HL-60 (cell line): Measurements from ENCODE around the gene DEFB124.

Source experiments
- DNase-seq, 2 experiments: peaks; one replicate each; pipeline ENCODE4 v3.0.0-alpha.2; 2010 to 2020; ENCODE audit warnings: low read depth in 1 of 2, low spot score in 1 of 2
- H3K27ac ChIP-seq: fragments of 250-450 bp; sonication (Bioruptor Pico); replicated peaks from 2 replicates; pipeline ENCODE4 v1.5.1; 2020; ENCODE audit warnings: mild to moderate bottlenecking, moderate library complexity
- H3K27me3 ChIP-seq: fragments of 250-450 bp; sonication (Bioruptor Pico); 2 replicates; pipeline ENCODE4 v1.5.1; 2021; ENCODE audit warnings: mild to moderate bottlenecking, moderate library complexity; ENCODE audit not compliant: insufficient read depth, poor library complexity, severe bottlenecking
- H3K4me3 ChIP-seq: replicated peaks from 2 replicates; pipeline ENCODE4 v1.5.1; 2011; ENCODE audit warnings: mild to moderate bottlenecking, control low read depth, low read length; ENCODE audit not compliant: insufficient read depth
- GABPA ChIP-seq: IDR thresholded peaks from 2 replicates; pipeline ENCODE4 v1.6.1; 2012; ENCODE audit warnings: low read depth
- POLR2AphosphoS5 ChIP-seq: IDR thresholded peaks from 2 replicates; pipeline ENCODE4 v1.6.1; 2012; ENCODE audit warnings: low read depth
- REST ChIP-seq: IDR thresholded peaks from 2 replicates; pipeline ENCODE4 v1.6.1; 2012; ENCODE audit warnings: low read depth; ENCODE audit not compliant: insufficient replicate concordance
- SPI1 ChIP-seq: IDR thresholded peaks from 2 replicates; pipeline ENCODE4 v1.6.1; 2012; ENCODE audit warnings: low read depth, mild to moderate bottlenecking, borderline replicate concordance
- TF ChIP-seq, protein P1 (sequence below): IDR thresholded peaks from one replicate; pipeline ENCODE4 v1.5.1; 2011; ENCODE audit warnings: low read length, control low read depth, inconsistent platforms; ENCODE audit not compliant: insufficient read depth

DEFB124 gene

GRCh38 chr20:31496761-31497295 is 21.9 kb upstream of the DEFB124 start:
- Histone ChIP-seq H3K27me3 (peaks cover 4% of the 10 kb centered on the region), H3K27ac (no peak overlapping the region), H3K4me3 (no peak overlapping the region)
- TF ChIP-seq REST: no peak
- TF ChIP-seq POLR2AphosphoS5: no peak
- TF ChIP-seq, protein P1, sequence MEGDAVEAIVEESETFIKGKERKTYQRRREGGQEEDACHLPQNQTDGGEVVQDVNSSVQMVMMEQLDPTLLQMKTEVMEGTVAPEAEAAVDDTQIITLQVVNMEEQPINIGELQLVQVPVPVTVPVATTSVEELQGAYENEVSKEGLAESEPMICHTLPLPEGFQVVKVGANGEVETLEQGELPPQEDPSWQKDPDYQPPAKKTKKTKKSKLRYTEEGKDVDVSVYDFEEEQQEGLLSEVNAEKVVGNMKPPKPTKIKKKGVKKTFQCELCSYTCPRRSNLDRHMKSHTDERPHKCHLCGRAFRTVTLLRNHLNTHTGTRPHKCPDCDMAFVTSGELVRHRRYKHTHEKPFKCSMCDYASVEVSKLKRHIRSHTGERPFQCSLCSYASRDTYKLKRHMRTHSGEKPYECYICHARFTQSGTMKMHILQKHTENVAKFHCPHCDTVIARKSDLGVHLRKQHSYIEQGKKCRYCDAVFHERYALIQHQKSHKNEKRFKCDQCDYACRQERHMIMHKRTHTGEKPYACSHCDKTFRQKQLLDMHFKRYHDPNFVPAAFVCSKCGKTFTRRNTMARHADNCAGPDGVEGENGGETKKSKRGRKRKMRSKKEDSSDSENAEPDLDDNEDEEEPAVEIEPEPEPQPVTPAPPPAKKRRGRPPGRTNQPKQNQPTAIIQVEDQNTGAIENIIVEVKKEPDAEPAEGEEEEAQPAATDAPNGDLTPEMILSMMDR: no peak
- TF ChIP-seq SPI1: no peak
- TF ChIP-seq GABPA: no peak
- no peak for DNase-seq

- peak in 1 of 2 experiments; percentile 16 for DNase-seq
- Histone ChIP-seq H3K27ac (no peak overlapping the region), H3K4me3 (no peak overlapping the region), H3K27me3 (peaks cover 4% of the 10 kb centered on the region)
- TF ChIP-seq GABPA (no peak), REST (no peak)
Measured at GRCh38 chr20:31494131-31494530, 19.2 kb upstream of the DEFB124 start.

DNA sequence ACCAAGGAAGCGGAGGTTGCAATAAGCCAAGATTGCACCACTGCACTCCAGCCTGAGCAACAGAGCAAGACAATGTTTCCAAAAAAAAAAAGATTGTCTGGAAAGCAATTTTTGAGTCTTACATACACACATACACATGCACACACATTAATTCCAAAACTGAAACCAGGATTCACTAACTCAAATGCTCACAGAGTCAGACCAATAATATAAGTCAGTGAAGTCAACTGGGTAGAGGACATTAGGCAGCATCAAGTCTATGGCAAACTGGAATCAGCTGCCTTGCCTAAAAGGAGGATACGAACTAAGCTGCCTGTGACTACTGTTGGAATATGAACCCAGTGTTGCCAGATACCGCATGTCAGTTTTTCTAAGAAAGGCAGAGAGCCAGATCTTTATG is 15.8 kb upstream of the DEFB124 start:
- Histone ChIP-seq H3K4me3 (no peak overlapping the region), H3K27ac (no peak overlapping the region), H3K27me3 (no peaks in the 10 kb centered on the region)
- DNase-seq: no peak
- TF ChIP-seq GABPA (no peak), SPI1 (no peak), REST (no peak), POLR2AphosphoS5 (no peak)
- TF ChIP-seq, protein P1: no peak

DNA sequence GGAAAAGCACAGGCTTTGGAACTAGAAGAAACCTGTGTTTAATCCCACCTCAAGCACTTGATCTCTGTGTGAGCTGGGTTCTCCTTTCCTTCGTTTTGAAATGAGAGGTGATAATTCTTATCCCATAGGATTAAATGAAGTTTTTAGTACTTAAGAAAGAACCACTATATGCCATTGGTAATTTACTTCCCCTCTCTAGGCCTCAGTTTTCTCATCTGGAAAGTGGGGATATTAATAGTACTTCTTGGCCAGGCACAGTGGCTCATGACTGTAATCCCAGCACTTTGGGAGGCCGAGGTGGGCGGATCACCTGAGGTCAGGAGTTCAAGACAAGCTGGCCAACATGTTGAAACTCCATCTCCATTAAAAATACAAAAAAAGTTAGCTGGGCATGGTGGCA is 14.2 kb upstream of the DEFB124 start:
- no peak for TF ChIP-seq REST
- TF ChIP-seq POLR2AphosphoS5: no peak
- no peak for TF ChIP-seq SPI1
- TF ChIP-seq, protein P1: no peak
- no peak for TF ChIP-seq GABPA
- Histone ChIP-seq H3K4me3 (no peak overlapping the region), H3K27ac (no peak overlapping the region), H3K27me3 (no peaks in the 10 kb centered on the region)
- DNase-seq: no peak
